Endodermal cell (in vitro differentiated cells): Measurements from ENCODE around the gene CLINT1. TPM values are rescaled to one million over a fixed set of nuclear protein-coding genes. Genes with fewer than 3 reads are reported as not detected.

Experiments used
- DNase-seq: peaks from one replicate; pipeline ENCODE4 v3.0.0-alpha.2; 2017
- H3K27ac ChIP-seq: 2 replicates; pipeline ENCODE4 v1.5.1; 2013; ENCODE audit warnings: mild to moderate bottlenecking, low read depth, low read length, moderate library complexity
- H3K27me3 ChIP-seq: 2 replicates; pipeline ENCODE4 v1.6.1; 2013; ENCODE audit warnings: mild to moderate bottlenecking, low read length, moderate library complexity; ENCODE audit not compliant: insufficient read depth, control insufficient read depth, poor library complexity, severe bottlenecking
- H3K36me3 ChIP-seq: 2 replicates; pipeline ENCODE4 v1.7.0; 2013; ENCODE audit warnings: mild to moderate bottlenecking, low read length, moderate library complexity; ENCODE audit not compliant: control insufficient read depth, insufficient read depth
- H3K4me1 ChIP-seq: one replicate; pipeline ENCODE4 v1.7.0; 2013; ENCODE audit warnings: low read length; ENCODE audit not compliant: control insufficient read depth, insufficient read depth
- H3K4me3 ChIP-seq: 2 replicates; pipeline ENCODE4 v1.5.1; 2013; ENCODE audit warnings: mild to moderate bottlenecking, low read length, moderate library complexity
- H3K9ac ChIP-seq: 2 replicates; pipeline ENCODE4 v1.6.1; 2013; ENCODE audit warnings: mild to moderate bottlenecking, low read length, moderate library complexity; ENCODE audit not compliant: poor library complexity, severe bottlenecking; ENCODE audit errors: extremely low read depth
- H3K9me3 ChIP-seq: 2 replicates; pipeline ENCODE4 v1.6.1; 2013; ENCODE audit warnings: mild to moderate bottlenecking, low read length, moderate library complexity; ENCODE audit not compliant: control insufficient read depth
- H3K27ac Mint-ChIP-seq: 2 replicates; pipeline ENCODE4 v1.8.0; 2020; ENCODE audit warnings: mixed read lengths
- H3K27me3 Mint-ChIP-seq: 2 replicates; pipeline ENCODE4 v1.8.0; 2021; ENCODE audit warnings: mild to moderate bottlenecking, mixed read lengths; ENCODE audit not compliant: insufficient read depth
- H3K36me3 Mint-ChIP-seq: 2 replicates; pipeline ENCODE4 v1.8.0; 2020; ENCODE audit warnings: low read depth, mixed read lengths
- H3K4me1 Mint-ChIP-seq: 2 replicates; pipeline ENCODE4 v1.8.0; 2020; ENCODE audit warnings: mixed read lengths
- H3K4me3 Mint-ChIP-seq: 2 replicates; pipeline ENCODE4 v1.8.0; 2020; ENCODE audit warnings: mild to moderate bottlenecking, moderate library complexity, mixed read lengths
- H3K9me3 Mint-ChIP-seq: 2 replicates; pipeline ENCODE4 v1.8.0; 2020; ENCODE audit warnings: mild to moderate bottlenecking, mixed read lengths
- CTCF ChIP-seq: fragments of 200-600 bp; sonication (generic); conservative IDR thresholded peaks from 2 replicates; pipeline ENCODE4 v1.5.0; 2021; ENCODE audit warnings: antibody characterized with exemption, mild to moderate bottlenecking
- WGBS, 2 experiments: methylation state at CpG; one replicate each; pipeline versions ENCODE4 v1.1.5 to v1.1.7; 2013; ENCODE audit warnings: missing lambda C conversion rate in 2 of 2, mixed read lengths in 1 of 2; ENCODE audit not compliant: insufficient coverage in 1 of 2, insufficient read length in 1 of 2; 5-methylcytosine and 5-hydroxymethylcytosine counted together
- total RNA-seq, 2 donors: library from RNA; stranded (reverse); fragmentation: NEBNext Ultra II Directional in 1 of 2; extraction: Animal tissue kit (Norgen Biotek cat#: 25700) in 1 of 2; gene quantifications; 2 replicates in 1 of 2; 3 replicates in 1 of 2; pipeline ENCODE4 v1.2.1, GENCODE V29; 2021

CLINT1 gene
- total RNA-seq, 2 donors from 2014 or later, result 91.6 to 92.7 TPM

- H3K9me3 ChIP-seq, result no peaks in the 10 kb centered on the region
- H3K4me1 ChIP-seq, result no peaks in the 10 kb centered on the region
- no peak for DNase-seq
- no peaks in the 10 kb centered on the region for H3K4me1 Mint-ChIP-seq
- H3K27me3 Mint-ChIP-seq, result no peaks in the 10 kb centered on the region
- no peak for TF ChIP-seq CTCF
- H3K4me3 ChIP-seq, result no peak overlapping the region
- peaks cover 49% of the 10 kb centered on the region for H3K36me3 Mint-ChIP-seq
- H3K9me3 Mint-ChIP-seq, result no peaks in the 10 kb centered on the region
- no peaks in the 10 kb centered on the region for H3K27me3 ChIP-seq
- 80% methylated on average over 1 of the region's 1 CpG; no CpG with 5 or more reads in 1 of the 2 experiments for WGBS, 2 experiments
- H3K36me3 ChIP-seq, result peaks cover 78% of the 10 kb centered on the region
- H3K9ac ChIP-seq, result no peak overlapping the region
- no peak overlapping the region for H3K4me3 Mint-ChIP-seq
- no peak overlapping the region for H3K27ac Mint-ChIP-seq
- H3K27ac ChIP-seq, result no peak overlapping the region
These were observed 58.8 kb downstream of the CLINT1 start for GRCh38 chr5:157800137-157800536.

- no peak for DNase-seq
- peaks cover 47% of the 10 kb centered on the region for H3K36me3 Mint-ChIP-seq
- H3K9me3 ChIP-seq, result no peaks in the 10 kb centered on the region
- H3K4me1 Mint-ChIP-seq, result no peaks in the 10 kb centered on the region
- no CpG with 5 or more reads among the region's 1 CpG for WGBS, 2 experiments
- H3K4me1 ChIP-seq, result no peaks in the 10 kb centered on the region
- H3K36me3 ChIP-seq, result peaks cover 80% of the 10 kb centered on the region
- H3K4me3 Mint-ChIP-seq, result no peak overlapping the region
- no peaks in the 10 kb centered on the region for H3K9me3 Mint-ChIP-seq
- no peaks in the 10 kb centered on the region for H3K27me3 Mint-ChIP-seq
- no peak overlapping the region for H3K27ac ChIP-seq
- H3K9ac ChIP-seq, result no peak overlapping the region
- no peak overlapping the region for H3K4me3 ChIP-seq
- no peak overlapping the region for H3K27ac Mint-ChIP-seq
- no peak for TF ChIP-seq CTCF
- H3K27me3 ChIP-seq, result no peaks in the 10 kb centered on the region
These were observed 59.4 kb downstream of the CLINT1 start for GRCh38 chr5:157799578-157799977.

- Mint-ChIP-seq H3K27me3 (no peaks in the 10 kb centered on the region), H3K4me1 (no peaks in the 10 kb centered on the region), H3K27ac (no peak overlapping the region), H3K9me3 (no peaks in the 10 kb centered on the region), H3K36me3 (peaks cover 64% of the 10 kb centered on the region), H3K4me3 (no peak overlapping the region)
- no peak overlapping the region for H3K4me3 ChIP-seq
- peaks cover 78% of the 10 kb centered on the region for H3K36me3 ChIP-seq
- H3K9ac ChIP-seq, result no peak overlapping the region
- no peak for TF ChIP-seq CTCF
- 95% methylated on average over 4 of the region's 4 CpGs; no CpG with 5 or more reads in 1 of the 2 experiments for WGBS, 2 experiments
- no peaks in the 10 kb centered on the region for H3K27me3 ChIP-seq
- H3K4me1 ChIP-seq, result no peaks in the 10 kb centered on the region
- no peaks in the 10 kb centered on the region for H3K9me3 ChIP-seq
- DNase-seq, result no peak
- H3K27ac ChIP-seq, result no peak overlapping the region
These were observed 65.6 kb downstream of the CLINT1 start for GRCh38 chr5:157793301-157793700.
